ENCODE measurements around the gene PARP1. TPM values are rescaled to one million over a fixed set of nuclear protein-coding genes. Genes with fewer than 3 reads are reported as not detected.
A peak's percentile ranks its signal among the peaks of the same experiment; 100 is the strongest.

Gene PARP1
- total RNA-seq, 1 experiment from 2014 or later, result 298 TPM

GRCh38 chr1:226364901-226365565, 42.9 kb downstream of the PARP1 start:
- Histone ChIP-seq H3K4me1 (ENCODE audit: low read length) (peaks cover 66% of the 10 kb centered on the region), H4K20me1 (ENCODE audit: insufficient read depth, low read depth, low read length) (no peaks in the 10 kb centered on the region), H3K4me2 (ENCODE audit: low read depth, low read length, poor library complexity, severe bottlenecking) (no peak overlapping the region), H3K36me3 (ENCODE audit: insufficient read depth, low read length) (peaks cover 86% of the 10 kb centered on the region), H3K79me2 (ENCODE audit: low read length) (peaks cover 14% of the 10 kb centered on the region), H3K9me3 (ENCODE audit: low read length) (no peaks in the 10 kb centered on the region), H2AFZ (ENCODE audit: low read length) (no peak overlapping the region), H3K9ac (ENCODE audit: low read length) (no peak overlapping the region), H3K27me3 (ENCODE audit: low read length) (no peaks in the 10 kb centered on the region), H3K27ac (ENCODE audit: low read length) (peak overlapping the region; percentile 99), H3K9me2 (replicated peaks; ENCODE audit: insufficient read depth, low read length) (no peaks in the 10 kb centered on the region), H3K4me3 (ENCODE audit: low read length) (no peak overlapping the region)
- no peak for DNase-seq

- H3K4me2 ChIP-seq (ENCODE audit: low read depth, low read length, poor library complexity, severe bottlenecking), result no peak overlapping the region
- H3K9me3 ChIP-seq (ENCODE audit: low read length), result no peaks in the 10 kb centered on the region
- peaks cover 12% of the 10 kb centered on the region for H3K79me2 ChIP-seq (ENCODE audit: low read length)
- H3K4me1 ChIP-seq (ENCODE audit: low read length), result peaks cover 66% of the 10 kb centered on the region
- H4K20me1 ChIP-seq (ENCODE audit: insufficient read depth, low read depth, low read length), result no peaks in the 10 kb centered on the region
- DNase-seq, result no peak
- peak overlapping the region; percentile 99 for H3K27ac ChIP-seq (ENCODE audit: low read length)
- H2AFZ ChIP-seq (ENCODE audit: low read length), result no peak overlapping the region
- no peaks in the 10 kb centered on the region for H3K27me3 ChIP-seq (ENCODE audit: low read length)
- peaks cover 88% of the 10 kb centered on the region for H3K36me3 ChIP-seq (ENCODE audit: insufficient read depth, low read length)
- H3K9ac ChIP-seq (ENCODE audit: low read length), result no peak overlapping the region
- H3K9me2 ChIP-seq (replicated peaks; ENCODE audit: insufficient read depth, low read length), result no peaks in the 10 kb centered on the region
- H3K4me3 ChIP-seq (ENCODE audit: low read length), result no peak overlapping the region
Observed at GRCh38 chr1:226364514-226364899, 43.4 kb downstream of the PARP1 start.

GRCh38 chr1:226363801-226364513, 43.9 kb downstream of the PARP1 start:
- H3K4me1 ChIP-seq (ENCODE audit: low read length), result peaks cover 66% of the 10 kb centered on the region
- peaks cover 89% of the 10 kb centered on the region for H3K36me3 ChIP-seq (ENCODE audit: insufficient read depth, low read length)
- no peak overlapping the region for H3K4me2 ChIP-seq (ENCODE audit: low read depth, low read length, poor library complexity, severe bottlenecking)
- H3K4me3 ChIP-seq (ENCODE audit: low read length), result no peak overlapping the region
- H3K9me3 ChIP-seq (ENCODE audit: low read length), result no peaks in the 10 kb centered on the region
- H3K27me3 ChIP-seq (ENCODE audit: low read length), result no peaks in the 10 kb centered on the region
- H2AFZ ChIP-seq (ENCODE audit: low read length), result no peak overlapping the region
- peaks cover 7% of the 10 kb centered on the region for H3K79me2 ChIP-seq (ENCODE audit: low read length)
- no peak for DNase-seq
- H3K9ac ChIP-seq (ENCODE audit: low read length), result no peak overlapping the region
- no peaks in the 10 kb centered on the region for H4K20me1 ChIP-seq (ENCODE audit: insufficient read depth, low read depth, low read length)
- no peaks in the 10 kb centered on the region for H3K9me2 ChIP-seq (replicated peaks; ENCODE audit: insufficient read depth, low read length)
- H3K27ac ChIP-seq (ENCODE audit: low read length), result peak overlapping the region; percentile 99

GRCh38 chr1:226362891-226363447, 44.9 kb downstream of the PARP1 start:
- Histone ChIP-seq H3K27me3 (ENCODE audit: low read length) (no peaks in the 10 kb centered on the region), H3K27ac (ENCODE audit: low read length) (peak overlapping the region; percentile 99), H3K36me3 (ENCODE audit: insufficient read depth, low read length) (peaks cover 88% of the 10 kb centered on the region), H3K9me3 (ENCODE audit: low read length) (no peaks in the 10 kb centered on the region), H3K9me2 (replicated peaks; ENCODE audit: insufficient read depth, low read length) (no peaks in the 10 kb centered on the region), H4K20me1 (ENCODE audit: insufficient read depth, low read depth, low read length) (no peaks in the 10 kb centered on the region), H3K4me1 (ENCODE audit: low read length) (peaks cover 72% of the 10 kb centered on the region), H3K79me2 (ENCODE audit: low read length) (no peaks in the 10 kb centered on the region; the same call in 1 of the 2 replicates), H3K9ac (ENCODE audit: low read length) (no peak overlapping the region), H2AFZ (ENCODE audit: low read length) (no peak overlapping the region), H3K4me2 (ENCODE audit: low read depth, low read length, poor library complexity, severe bottlenecking) (no peak overlapping the region), H3K4me3 (ENCODE audit: low read length) (no peak overlapping the region)
- DNase-seq, result no peak

- Histone ChIP-seq H3K4me3 (ENCODE audit: low read length) (no peak overlapping the region), H3K36me3 (ENCODE audit: insufficient read depth, low read length) (peaks cover 88% of the 10 kb centered on the region), H3K79me2 (ENCODE audit: low read length) (no peaks in the 10 kb centered on the region; the same call in 1 of the 2 replicates), H2AFZ (ENCODE audit: low read length) (no peak overlapping the region), H3K9me3 (ENCODE audit: low read length) (no peaks in the 10 kb centered on the region), H4K20me1 (ENCODE audit: insufficient read depth, low read depth, low read length) (no peaks in the 10 kb centered on the region), H3K4me2 (ENCODE audit: low read depth, low read length, poor library complexity, severe bottlenecking) (no peak overlapping the region), H3K9me2 (replicated peaks; ENCODE audit: insufficient read depth, low read length) (no peaks in the 10 kb centered on the region), H3K27me3 (ENCODE audit: low read length) (no peaks in the 10 kb centered on the region), H3K9ac (ENCODE audit: low read length) (no peak overlapping the region), H3K4me1 (ENCODE audit: low read length) (peaks cover 78% of the 10 kb centered on the region), H3K27ac (ENCODE audit: low read length) (peak overlapping the region; percentile 99)
- DNase-seq, result no peak
Observed at GRCh38 chr1:226362361-226362760, 45.5 kb downstream of the PARP1 start.

- Histone ChIP-seq H3K27me3 (ENCODE audit: low read length) (no peaks in the 10 kb centered on the region), H3K27ac (ENCODE audit: low read length) (peak overlapping the region; percentile 99), H4K20me1 (ENCODE audit: insufficient read depth, low read depth, low read length) (no peaks in the 10 kb centered on the region), H3K4me2 (ENCODE audit: low read depth, low read length, poor library complexity, severe bottlenecking) (no peak overlapping the region), H3K9me2 (replicated peaks; ENCODE audit: insufficient read depth, low read length) (no peaks in the 10 kb centered on the region), H3K4me3 (ENCODE audit: low read length) (no peak overlapping the region), H3K9ac (ENCODE audit: low read length) (peak overlapping the region; percentile 6; the same call in 1 of the 2 replicates), H2AFZ (ENCODE audit: low read length) (no peak overlapping the region), H3K9me3 (ENCODE audit: low read length) (no peaks in the 10 kb centered on the region), H3K79me2 (ENCODE audit: low read length) (no peaks in the 10 kb centered on the region; the same call in 1 of the 2 replicates), H3K36me3 (ENCODE audit: insufficient read depth, low read length) (peaks cover 71% of the 10 kb centered on the region), H3K4me1 (ENCODE audit: low read length) (peaks cover 96% of the 10 kb centered on the region)
- DNase-seq, result peak; percentile 62
Observed at GRCh38 chr1:226360106-226360746, 47.7 kb downstream of the PARP1 start.

GRCh38 chr1:226357416-226357815, 50.5 kb downstream of the PARP1 start:
- peaks cover 56% of the 10 kb centered on the region for H3K36me3 ChIP-seq (ENCODE audit: insufficient read depth, low read length)
- no peak for DNase-seq

More at GRCh38 chr1:226357416-226357815, 50.5 kb downstream of the PARP1 start:
- peak overlapping the region; percentile 73 for H3K9ac ChIP-seq (ENCODE audit: low read length)
- no peak overlapping the region for H3K4me3 ChIP-seq (ENCODE audit: low read length)
- H3K27ac ChIP-seq (ENCODE audit: low read length), result peak overlapping the region; percentile 99
- H3K27me3 ChIP-seq (ENCODE audit: low read length), result no peaks in the 10 kb centered on the region
- no peaks in the 10 kb centered on the region for H4K20me1 ChIP-seq (ENCODE audit: insufficient read depth, low read depth, low read length)
- peak overlapping the region; percentile 21 for H3K4me2 ChIP-seq (ENCODE audit: low read depth, low read length, poor library complexity, severe bottlenecking)
- no peaks in the 10 kb centered on the region; the same call in 1 of the 2 replicates for H3K79me2 ChIP-seq (ENCODE audit: low read length)
- H2AFZ ChIP-seq (ENCODE audit: low read length), result no peak overlapping the region
- H3K9me3 ChIP-seq (ENCODE audit: low read length), result no peaks in the 10 kb centered on the region
- no peaks in the 10 kb centered on the region for H3K9me2 ChIP-seq (replicated peaks; ENCODE audit: insufficient read depth, low read length)
- peaks cover 100% of the 10 kb centered on the region for H3K4me1 ChIP-seq (ENCODE audit: low read length)
